HL-60 (cell line): ENCODE data around the gene RPL35.

Source experiments
- DNase-seq, 2 experiments: peaks; one replicate each; pipeline ENCODE4 v3.0.0-alpha.2; 2010 to 2020; ENCODE audit warnings: low read depth in 1 of 2, low spot score in 1 of 2
- H3K27ac ChIP-seq: fragments of 250-450 bp; sonication (Bioruptor Pico); replicated peaks from 2 replicates; pipeline ENCODE4 v1.5.1; 2020; ENCODE audit warnings: mild to moderate bottlenecking, moderate library complexity
- H3K27me3 ChIP-seq: fragments of 250-450 bp; sonication (Bioruptor Pico); 2 replicates; pipeline ENCODE4 v1.5.1; 2021; ENCODE audit warnings: mild to moderate bottlenecking, moderate library complexity; ENCODE audit not compliant: insufficient read depth, poor library complexity, severe bottlenecking
- H3K4me3 ChIP-seq: replicated peaks from 2 replicates; pipeline ENCODE4 v1.5.1; 2011; ENCODE audit warnings: mild to moderate bottlenecking, control low read depth, low read length; ENCODE audit not compliant: insufficient read depth
- CTCF ChIP-seq: IDR thresholded peaks from one replicate; pipeline ENCODE4 v1.5.1; 2011; ENCODE audit warnings: low read length, control low read depth, inconsistent platforms; ENCODE audit not compliant: insufficient read depth
- GABPA ChIP-seq: IDR thresholded peaks from 2 replicates; pipeline ENCODE4 v1.6.1; 2012; ENCODE audit warnings: low read depth
- POLR2AphosphoS5 ChIP-seq: IDR thresholded peaks from 2 replicates; pipeline ENCODE4 v1.6.1; 2012; ENCODE audit warnings: low read depth
- REST ChIP-seq: IDR thresholded peaks from 2 replicates; pipeline ENCODE4 v1.6.1; 2012; ENCODE audit warnings: low read depth; ENCODE audit not compliant: insufficient replicate concordance
- SPI1 ChIP-seq: IDR thresholded peaks from 2 replicates; pipeline ENCODE4 v1.6.1; 2012; ENCODE audit warnings: low read depth, mild to moderate bottlenecking, borderline replicate concordance

The RPL35 gene

GRCh38 chr9:124810663-124811355, 50.9 kb downstream of the RPL35 start:
- Histone ChIP-seq H3K4me3 (no peak overlapping the region), H3K27ac (no peak overlapping the region), H3K27me3 (no peaks in the 10 kb centered on the region)
- no peak for TF ChIP-seq GABPA
- no peak for DNase-seq

GRCh38 chr9:124809741-124810500, 51.8 kb downstream of the RPL35 start:
- no peak for DNase-seq
- TF ChIP-seq CTCF (no peak), SPI1 (no peak), POLR2AphosphoS5 (no peak), GABPA (no peak), REST (no peak)
- H3K4me3 ChIP-seq, result no peak overlapping the region
- H3K27me3 ChIP-seq, result no peaks in the 10 kb centered on the region
- no peak overlapping the region for H3K27ac ChIP-seq

GRCh38 chr9:124809211-124809610, 52.5 kb downstream of the RPL35 start:
- TF ChIP-seq CTCF (no peak), GABPA (no peak), REST (no peak), SPI1 (no peak), POLR2AphosphoS5 (no peak)
- Histone ChIP-seq H3K27ac (no peak overlapping the region), H3K4me3 (no peak overlapping the region), H3K27me3 (no peaks in the 10 kb centered on the region)
- DNase-seq, result no peak

GRCh38 chr9:124808246-124808956, 53.4 kb downstream of the RPL35 start:
- H3K27me3 ChIP-seq, result no peaks in the 10 kb centered on the region
- TF ChIP-seq POLR2AphosphoS5, result no peak
- TF ChIP-seq SPI1, result no peak
- no peak for TF ChIP-seq CTCF
- TF ChIP-seq GABPA, result no peak
- TF ChIP-seq REST, result no peak
- DNase-seq, result no peak
- no peak overlapping the region for H3K4me3 ChIP-seq
- H3K27ac ChIP-seq, result no peak overlapping the region
